HepG2 (cell line): ENCODE results near the gene MTA2. TPM values are rescaled to one million over a fixed set of nuclear protein-coding genes. Genes with fewer than 3 reads are reported as not detected.

ENCODE experiments used
- ARNT2 ChIP-seq: sonication (generic); formaldehyde crosslinking; IDR thresholded peaks from 2 replicates; pipeline ENCODE4 v1.8.0; 2022; ENCODE audit warnings: mild to moderate bottlenecking, low read depth, missing genetic modification reagents, moderate library complexity
- CREB1 ChIP-seq, 2 experiments: fragments of 450-650 bp in 1 of 2; IDR thresholded peaks; 2 replicates each; pipeline ENCODE4 v1.6.1; 2016 to 2017; ENCODE audit warnings: control low read depth in 1 of 2, mild to moderate bottlenecking in 1 of 2, missing compliant biosample characterization in 1 of 2, missing genetic modification characterization in 1 of 2
- HNRNPK ChIP-seq: fragments of 200-400 bp; formaldehyde crosslinking; IDR thresholded peaks from 2 replicates; pipeline ENCODE4 v1.6.1; 2018; ENCODE audit warnings: low read length, low read depth, moderate library complexity, mild to moderate bottlenecking; ENCODE audit not compliant: poor library complexity, severe bottlenecking
- MTF1 ChIP-seq: sonication (generic); formaldehyde crosslinking; IDR thresholded peaks from 2 replicates; pipeline ENCODE4 v1.5.0; 2020; ENCODE audit warnings: missing genetic modification reagents
- PTBP1 ChIP-seq: fragments of 200-400 bp; formaldehyde crosslinking; IDR thresholded peaks from 2 replicates; pipeline ENCODE4 v1.6.1; 2018; ENCODE audit warnings: low read length, low read depth; ENCODE audit not compliant: poor library complexity, severe bottlenecking
- REXO4 ChIP-seq: sonication (generic); formaldehyde crosslinking; IDR thresholded peaks from 2 replicates; pipeline ENCODE4 v1.8.0; 2022; ENCODE audit warnings: missing genetic modification reagents, mild to moderate bottlenecking, borderline replicate concordance
- STAT5B ChIP-seq: sonication (generic); formaldehyde crosslinking; IDR thresholded peaks from 2 replicates; pipeline ENCODE4 v1.4.0; 2020; ENCODE audit warnings: missing genetic modification reagents
- TOPORS ChIP-seq: sonication (generic); formaldehyde crosslinking; IDR thresholded peaks from 2 replicates; pipeline ENCODE4 v1.8.0; 2023; ENCODE audit warnings: mild to moderate bottlenecking, missing genetic modification reagents
- ZNF460 ChIP-seq: sonication (generic); formaldehyde crosslinking; IDR thresholded peaks from 2 replicates; pipeline ENCODE4 v1.5.1; 2020; ENCODE audit warnings: missing genetic modification reagents, mild to moderate bottlenecking, borderline replicate concordance
- ZNF564 ChIP-seq: sonication (generic); formaldehyde crosslinking; IDR thresholded peaks from 2 replicates; pipeline ENCODE4 v1.8.1; 2023; ENCODE audit warnings: mild to moderate bottlenecking, missing genetic modification reagents
- ZNF605 ChIP-seq: sonication (generic); formaldehyde crosslinking; IDR thresholded peaks from 2 replicates; pipeline ENCODE4 v1.8.0; 2022; ENCODE audit warnings: mild to moderate bottlenecking, missing genetic modification reagents
- ZNF616 ChIP-seq: sonication (generic); formaldehyde crosslinking; IDR thresholded peaks from 2 replicates; pipeline ENCODE4 v1.5.0; 2020; ENCODE audit warnings: low read depth, mild to moderate bottlenecking, missing genetic modification reagents
- polyA plus RNA-seq, 8 experiments: library from polyadenylated mRNA; depleted of rRNA in 3 of 8; stranded (reverse) in 7 of 8; unstranded in 1 of 8; fragments of >200 nt; fragmentation: Illumina TruSeq in 4 of 8; extraction: Trizol in 4 of 8; gene quantifications; 2 replicates each; pipeline versions ENCODE4 v1.2.1 to v1.2.3, GENCODE V29; 2011 to 2016; ENCODE audit warnings: low read depth in 4 of 8, missing spikeins in 1 of 8, mixed read lengths in 1 of 8; ENCODE audit not compliant: insufficient read depth in 1 of 8
- total RNA-seq, 5 experiments: library from RNA; depleted of rRNA; stranded (reverse); fragments of >200 nt; fragmentation: Illumina TruSeq; extraction: Trizol; gene quantifications; 2 replicates each; pipeline ENCODE4 v1.2.3, GENCODE V29; 2016; ENCODE audit warnings: low read depth in 1 of 5
- TF ChIP-seq, protein P1 (sequence below): sonication (generic); formaldehyde crosslinking; IDR thresholded peaks from 2 replicates; pipeline ENCODE4; 2020; ENCODE audit warnings: missing genetic modification reagents, mild to moderate bottlenecking, borderline replicate concordance
- TF ChIP-seq, protein P2 (sequence below): IDR thresholded peaks from 2 replicates; pipeline ENCODE4 v1.6.1; 2016; ENCODE audit warnings: low read depth
- TF ChIP-seq, protein P3 (sequence below): sonication (generic); formaldehyde crosslinking; IDR thresholded peaks from 2 replicates; pipeline ENCODE4 v1.4.0; 2020; ENCODE audit warnings: missing genetic modification reagents
- TF ChIP-seq, protein P4 (sequence below): sonication (generic); formaldehyde crosslinking; IDR thresholded peaks from 2 replicates; pipeline ENCODE4 v1.5.0; 2020; ENCODE audit warnings: mild to moderate bottlenecking, missing genetic modification reagents
- TF ChIP-seq, protein P5 (sequence below): IDR thresholded peaks from 2 replicates; pipeline ENCODE4 v1.6.1; 2016; ENCODE audit warnings: mild to moderate bottlenecking

Gene MTA2
- total and polyA plus RNA-seq, 2 of the 13 experiments (the other 11 are each of a cell fraction or from before 2014, with no cell fraction given), result 14.0 to 70.0 TPM

DNA sequence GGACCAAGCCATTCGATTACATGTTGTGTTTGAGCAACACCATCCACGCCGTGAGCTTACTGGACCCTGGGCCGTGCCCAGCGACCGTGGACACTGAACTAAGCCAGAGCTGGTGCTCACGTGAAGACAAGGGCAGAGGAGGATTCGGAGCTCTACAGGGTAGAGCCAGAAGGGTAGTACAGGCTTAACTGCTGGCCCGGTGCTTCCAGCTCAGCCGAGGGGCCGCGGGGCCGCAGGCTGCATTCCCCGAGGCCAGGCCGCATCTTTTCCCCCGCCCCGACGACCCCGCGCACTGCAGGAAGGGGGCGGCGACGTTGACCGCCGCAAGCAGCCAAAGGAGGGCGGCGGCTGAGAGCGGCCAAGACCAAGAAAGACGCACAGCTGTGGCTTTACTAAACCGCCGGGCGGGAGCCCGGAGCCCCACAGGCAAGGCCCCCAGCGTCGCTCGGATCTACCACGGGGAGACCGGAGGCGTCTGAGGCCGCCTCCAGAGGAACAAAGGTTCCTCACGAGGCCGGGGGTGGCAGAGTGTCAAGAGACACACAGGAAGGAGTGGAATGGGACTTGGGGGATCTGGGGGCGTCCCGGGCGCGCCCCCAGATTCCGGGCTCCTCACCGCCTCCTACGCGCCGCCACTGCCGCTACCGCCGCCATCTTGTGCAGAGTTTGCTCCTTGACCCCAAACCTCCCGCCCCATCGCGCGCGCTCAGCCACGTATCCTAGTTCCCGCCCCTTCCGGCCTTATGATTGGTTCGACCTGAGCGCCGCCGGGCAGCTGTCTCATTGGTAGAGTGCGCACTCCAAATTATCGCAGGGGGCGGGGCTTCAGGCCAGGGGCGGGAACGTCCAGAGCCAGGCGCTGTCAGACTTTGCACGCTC, 44.5 kb upstream of the MTA2 start, which contains the start of gene GANAB (continued):
- TF ChIP-seq, protein P1, sequence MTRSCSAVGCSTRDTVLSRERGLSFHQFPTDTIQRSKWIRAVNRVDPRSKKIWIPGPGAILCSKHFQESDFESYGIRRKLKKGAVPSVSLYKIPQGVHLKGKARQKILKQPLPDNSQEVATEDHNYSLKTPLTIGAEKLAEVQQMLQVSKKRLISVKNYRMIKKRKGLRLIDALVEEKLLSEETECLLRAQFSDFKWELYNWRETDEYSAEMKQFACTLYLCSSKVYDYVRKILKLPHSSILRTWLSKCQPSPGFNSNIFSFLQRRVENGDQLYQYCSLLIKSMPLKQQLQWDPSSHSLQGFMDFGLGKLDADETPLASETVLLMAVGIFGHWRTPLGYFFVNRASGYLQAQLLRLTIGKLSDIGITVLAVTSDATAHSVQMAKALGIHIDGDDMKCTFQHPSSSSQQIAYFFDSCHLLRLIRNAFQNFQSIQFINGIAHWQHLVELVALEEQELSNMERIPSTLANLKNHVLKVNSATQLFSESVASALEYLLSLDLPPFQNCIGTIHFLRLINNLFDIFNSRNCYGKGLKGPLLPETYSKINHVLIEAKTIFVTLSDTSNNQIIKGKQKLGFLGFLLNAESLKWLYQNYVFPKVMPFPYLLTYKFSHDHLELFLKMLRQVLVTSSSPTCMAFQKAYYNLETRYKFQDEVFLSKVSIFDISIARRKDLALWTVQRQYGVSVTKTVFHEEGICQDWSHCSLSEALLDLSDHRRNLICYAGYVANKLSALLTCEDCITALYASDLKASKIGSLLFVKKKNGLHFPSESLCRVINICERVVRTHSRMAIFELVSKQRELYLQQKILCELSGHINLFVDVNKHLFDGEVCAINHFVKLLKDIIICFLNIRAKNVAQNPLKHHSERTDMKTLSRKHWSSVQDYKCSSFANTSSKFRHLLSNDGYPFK (CRISPR knock-in tag), result peak; percentile 80; the same call in 1 of the 2 replicates
- TF ChIP-seq ZNF605 (CRISPR knock-in tag), result no peak
- TF ChIP-seq ZNF616, result no peak
- peak; percentile 17; the same call in 1 of the 2 replicates for TF ChIP-seq ZNF460 (CRISPR knock-in tag)
- TF ChIP-seq TOPORS (CRISPR knock-in tag), result no peak
- no peak for TF ChIP-seq PTBP1
- TF ChIP-seq CREB1 (IDR thresholded peaks at IDR 0.05), result peak; percentile 76
- TF ChIP-seq CREB1 (CRISPR knock-in tag; IDR thresholded peaks at IDR 0.05), result peak; percentile 93
- TF ChIP-seq, protein P2, sequence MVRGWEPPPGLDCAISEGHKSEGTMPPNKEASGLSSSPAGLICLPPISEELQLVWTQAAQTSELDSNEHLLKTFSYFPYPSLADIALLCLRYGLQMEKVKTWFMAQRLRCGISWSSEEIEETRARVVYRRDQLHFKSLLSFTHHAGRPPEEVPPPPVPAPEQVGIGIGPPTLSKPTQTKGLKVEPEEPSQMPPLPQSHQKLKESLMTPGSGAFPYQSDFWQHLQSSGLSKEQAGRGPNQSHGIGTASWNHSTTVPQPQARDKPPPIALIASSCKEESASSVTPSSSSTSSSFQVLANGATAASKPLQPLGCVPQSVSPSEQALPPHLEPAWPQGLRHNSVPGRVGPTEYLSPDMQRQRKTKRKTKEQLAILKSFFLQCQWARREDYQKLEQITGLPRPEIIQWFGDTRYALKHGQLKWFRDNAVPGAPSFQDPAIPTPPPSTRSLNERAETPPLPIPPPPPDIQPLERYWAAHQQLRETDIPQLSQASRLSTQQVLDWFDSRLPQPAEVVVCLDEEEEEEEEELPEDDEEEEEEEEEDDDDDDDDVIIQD (CRISPR knock-in tag), result no peak
- no peak for TF ChIP-seq ARNT2 (CRISPR knock-in tag)
- no peak for TF ChIP-seq MTF1 (CRISPR knock-in tag)
- TF ChIP-seq STAT5B (CRISPR knock-in tag), result 0 out of 2 replicates have a peak, but pooled peaks have one; percentile 11
- TF ChIP-seq REXO4, result 0 out of 2 replicates have a peak, but pooled peaks have one; percentile 62
- TF ChIP-seq, protein P3, sequence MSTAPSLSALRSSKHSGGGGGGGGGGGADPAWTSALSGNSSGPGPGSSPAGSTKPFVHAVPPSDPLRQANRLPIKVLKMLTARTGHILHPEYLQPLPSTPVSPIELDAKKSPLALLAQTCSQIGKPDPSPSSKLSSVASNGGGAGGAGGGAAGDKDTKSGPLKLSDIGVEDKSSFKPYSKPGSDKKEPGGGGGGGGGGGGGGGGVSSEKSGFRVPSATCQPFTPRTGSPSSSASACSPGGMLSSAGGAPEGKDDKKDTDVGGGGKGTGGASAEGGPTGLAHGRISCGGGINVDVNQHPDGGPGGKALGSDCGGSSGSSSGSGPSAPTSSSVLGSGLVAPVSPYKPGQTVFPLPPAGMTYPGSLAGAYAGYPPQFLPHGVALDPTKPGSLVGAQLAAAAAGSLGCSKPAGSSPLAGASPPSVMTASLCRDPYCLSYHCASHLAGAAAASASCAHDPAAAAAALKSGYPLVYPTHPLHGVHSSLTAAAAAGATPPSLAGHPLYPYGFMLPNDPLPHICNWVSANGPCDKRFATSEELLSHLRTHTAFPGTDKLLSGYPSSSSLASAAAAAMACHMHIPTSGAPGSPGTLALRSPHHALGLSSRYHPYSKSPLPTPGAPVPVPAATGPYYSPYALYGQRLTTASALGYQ (CRISPR knock-in tag), result no peak
- TF ChIP-seq, protein P4, sequence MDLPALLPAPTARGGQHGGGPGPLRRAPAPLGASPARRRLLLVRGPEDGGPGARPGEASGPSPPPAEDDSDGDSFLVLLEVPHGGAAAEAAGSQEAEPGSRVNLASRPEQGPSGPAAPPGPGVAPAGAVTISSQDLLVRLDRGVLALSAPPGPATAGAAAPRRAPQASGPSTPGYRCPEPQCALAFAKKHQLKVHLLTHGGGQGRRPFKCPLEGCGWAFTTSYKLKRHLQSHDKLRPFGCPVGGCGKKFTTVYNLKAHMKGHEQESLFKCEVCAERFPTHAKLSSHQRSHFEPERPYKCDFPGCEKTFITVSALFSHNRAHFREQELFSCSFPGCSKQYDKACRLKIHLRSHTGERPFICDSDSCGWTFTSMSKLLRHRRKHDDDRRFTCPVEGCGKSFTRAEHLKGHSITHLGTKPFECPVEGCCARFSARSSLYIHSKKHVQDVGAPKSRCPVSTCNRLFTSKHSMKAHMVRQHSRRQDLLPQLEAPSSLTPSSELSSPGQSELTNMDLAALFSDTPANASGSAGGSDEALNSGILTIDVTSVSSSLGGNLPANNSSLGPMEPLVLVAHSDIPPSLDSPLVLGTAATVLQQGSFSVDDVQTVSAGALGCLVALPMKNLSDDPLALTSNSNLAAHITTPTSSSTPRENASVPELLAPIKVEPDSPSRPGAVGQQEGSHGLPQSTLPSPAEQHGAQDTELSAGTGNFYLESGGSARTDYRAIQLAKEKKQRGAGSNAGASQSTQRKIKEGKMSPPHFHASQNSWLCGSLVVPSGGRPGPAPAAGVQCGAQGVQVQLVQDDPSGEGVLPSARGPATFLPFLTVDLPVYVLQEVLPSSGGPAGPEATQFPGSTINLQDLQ, result peak; percentile 29; the same call in 1 of the 2 replicates
- TF ChIP-seq, protein P5, sequence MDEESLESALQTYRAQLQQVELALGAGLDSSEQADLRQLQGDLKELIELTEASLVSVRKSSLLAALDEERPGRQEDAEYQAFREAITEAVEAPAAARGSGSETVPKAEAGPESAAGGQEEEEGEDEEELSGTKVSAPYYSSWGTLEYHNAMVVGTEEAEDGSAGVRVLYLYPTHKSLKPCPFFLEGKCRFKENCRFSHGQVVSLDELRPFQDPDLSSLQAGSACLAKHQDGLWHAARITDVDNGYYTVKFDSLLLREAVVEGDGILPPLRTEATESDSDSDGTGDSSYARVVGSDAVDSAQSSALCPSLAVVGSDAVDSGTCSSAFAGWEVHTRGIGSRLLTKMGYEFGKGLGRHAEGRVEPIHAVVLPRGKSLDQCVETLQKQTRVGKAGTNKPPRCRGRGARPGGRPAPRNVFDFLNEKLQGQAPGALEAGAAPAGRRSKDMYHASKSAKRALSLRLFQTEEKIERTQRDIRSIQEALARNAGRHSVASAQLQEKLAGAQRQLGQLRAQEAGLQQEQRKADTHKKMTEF (CRISPR knock-in tag), result peak; percentile 79
- TF ChIP-seq ZNF564 (CRISPR knock-in tag), result no peak
- peak; percentile 63 for TF ChIP-seq HNRNPK
